Suprapubic skin (tissue), 4 donors: Measurements from ENCODE around the gene GRK7. TPM values are rescaled to one million over a fixed set of nuclear protein-coding genes. Genes with fewer than 3 reads are reported as not detected.

Experiments used
- DNase-seq, 2 donors: peaks; one replicate each; pipeline ENCODE4 v3.0.0-alpha.2; 2019; ENCODE audit warnings: low spot score in 2 of 2
- H3K27ac ChIP-seq: fragments of 200-600 bp; sonication (generic); one replicate; pipeline ENCODE4 v1.5.1; 2019
- H3K27me3 ChIP-seq: fragments of 200-600 bp; sonication (generic); one replicate; pipeline ENCODE4 v1.5.1; 2019
- H3K36me3 ChIP-seq: fragments of 200-600 bp; sonication (generic); one replicate; pipeline ENCODE4 v1.5.1; 2019
- H3K4me1 ChIP-seq: fragments of 200-600 bp; sonication (generic); one replicate; pipeline ENCODE4 v1.5.1; 2019
- H3K4me3 ChIP-seq: fragments of 200-600 bp; sonication (generic); one replicate; pipeline ENCODE4 v1.5.1; 2019; ENCODE audit warnings: mild to moderate bottlenecking
- H3K9me3 ChIP-seq: fragments of 200-600 bp; sonication (generic); one replicate; pipeline ENCODE4 v1.5.1; 2019
- CTCF ChIP-seq, 2 donors: fragments of 200-600 bp in 1 of 2; fragments of 450-650 bp in 1 of 2; sonication (generic) in 1 of 2; IDR thresholded peaks; one replicate each; pipeline ENCODE4 v1.5.1; 2016 to 2019; ENCODE audit warnings: antibody characterized with exemption in 2 of 2, mild to moderate bottlenecking in 1 of 2, moderate library complexity in 1 of 2
- EP300 ChIP-seq: sonication (generic); formaldehyde crosslinking; IDR thresholded peaks from one replicate; pipeline ENCODE4 v1.6.1; 2017; ENCODE audit warnings: antibody characterized with exemption
- POLR2A ChIP-seq, 2 donors: fragments of 450-650 bp; IDR thresholded peaks; one replicate each; pipeline ENCODE4 v1.6.1; 2017; ENCODE audit warnings: antibody characterized with exemption in 2 of 2, mild to moderate bottlenecking in 2 of 2, moderate library complexity in 2 of 2
- POLR2AphosphoS5 ChIP-seq, 3 donors: sonication (generic); formaldehyde crosslinking; IDR thresholded peaks; one replicate each; pipeline ENCODE4 v1.6.1; 2017; ENCODE audit warnings: antibody characterized with exemption in 3 of 3
- WGBS: methylation state at CpG from one replicate; pipeline ENCODE4 v1.1.5; 2018; 5-methylcytosine and 5-hydroxymethylcytosine counted together
- total RNA-seq, 4 donors: library from RNA; depleted of rRNA; stranded (reverse); fragments of >200 nt; gene quantifications; one replicate each; pipeline ENCODE4 v1.1.0, GENCODE V29; 2016

The GRK7 gene
- total RNA-seq, 4 donors from 2014 or later, result 0.11 to 1.2 TPM; not detected in 2

DNA sequence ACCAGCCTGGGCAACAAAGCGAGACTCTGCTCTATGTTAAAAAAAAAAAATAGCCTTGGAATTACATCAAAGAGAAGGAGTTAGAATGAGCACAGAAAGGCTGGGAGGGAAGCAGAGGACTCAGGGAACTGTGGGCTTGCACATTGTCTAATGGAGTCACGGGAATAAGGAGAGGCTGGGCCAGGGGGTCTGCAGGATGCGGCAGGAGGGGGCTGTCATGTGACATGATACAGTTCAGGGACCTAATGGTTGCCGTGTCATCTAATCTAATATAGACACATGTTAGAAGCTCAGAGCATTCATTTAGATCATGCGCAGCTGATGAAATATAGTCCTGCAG is 32.5 kb downstream of the GRK7 start:
- 44% methylated on average over 5 of the region's 5 CpGs for whole genome bisulfite sequencing
- Histone ChIP-seq H3K4me3 (no peak overlapping the region), H3K9me3 (no peaks in the 10 kb centered on the region), H3K4me1 (peaks cover 44% of the 10 kb centered on the region), H3K27ac (peak overlapping the region; percentile 86), H3K36me3 (no peaks in the 10 kb centered on the region), H3K27me3 (no peaks in the 10 kb centered on the region)
- TF ChIP-seq EP300, result no peak
- TF ChIP-seq CTCF (IDR thresholded peaks at IDR 0.05), result no peak
- TF ChIP-seq POLR2A (IDR thresholded peaks at IDR 0.05), result no peak
- no peak for TF ChIP-seq POLR2AphosphoS5 (IDR thresholded peaks at IDR 0.05)
- DNase-seq, result no peak

DNA sequence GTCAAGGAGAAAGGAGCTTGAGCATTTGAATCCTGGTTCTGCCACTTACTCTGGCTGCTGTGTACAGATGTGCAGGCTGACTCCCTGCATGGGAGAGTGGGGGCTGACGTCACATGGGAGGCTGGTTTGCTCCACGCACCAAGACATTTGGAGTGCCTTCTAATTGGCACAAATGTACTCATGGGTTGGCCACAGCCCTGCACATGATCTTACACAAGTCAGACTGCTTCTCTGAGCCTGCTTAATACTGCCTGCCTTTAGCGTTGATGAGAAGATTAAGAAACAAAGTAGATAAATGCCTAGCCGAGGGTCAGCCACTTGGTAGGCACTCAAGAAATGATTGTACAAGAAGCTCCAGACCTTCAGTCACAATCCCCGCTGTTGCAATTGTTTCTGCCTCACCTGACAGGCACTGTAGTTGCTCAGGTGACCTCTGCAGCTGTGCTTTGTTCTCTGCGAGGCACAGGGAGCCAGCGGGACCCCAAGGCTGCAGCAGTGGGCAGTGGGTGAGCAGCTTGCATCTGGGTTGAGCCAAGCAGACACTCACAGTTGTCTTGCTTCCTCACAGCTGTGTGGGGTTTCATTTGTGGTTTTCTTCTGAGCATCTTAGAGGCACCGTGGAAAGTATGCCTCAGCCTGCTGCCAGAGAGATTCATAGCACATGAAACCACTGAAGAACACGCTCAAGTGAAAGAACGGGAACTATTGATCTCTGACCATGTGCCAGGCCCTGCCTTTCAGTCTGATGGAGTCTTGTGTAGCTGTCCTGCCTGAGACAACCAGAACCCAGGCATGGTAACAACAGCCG is 33.1 kb downstream of the GRK7 start:
- Histone ChIP-seq H3K27ac (peak overlapping the region; percentile 86), H3K27me3 (no peaks in the 10 kb centered on the region), H3K36me3 (no peaks in the 10 kb centered on the region), H3K4me3 (no peak overlapping the region), H3K9me3 (no peaks in the 10 kb centered on the region), H3K4me1 (peaks cover 44% of the 10 kb centered on the region)
- DNase-seq, result peak in 1 of 2 donors; percentile 84
- TF ChIP-seq POLR2AphosphoS5 (IDR thresholded peaks at IDR 0.05) (no peak), CTCF (IDR thresholded peaks at IDR 0.05) (no peak), POLR2A (IDR thresholded peaks at IDR 0.05) (no peak), EP300 (no peak)
- 37% methylated on average over 11 of the region's 11 CpGs for WGBS

DNA sequence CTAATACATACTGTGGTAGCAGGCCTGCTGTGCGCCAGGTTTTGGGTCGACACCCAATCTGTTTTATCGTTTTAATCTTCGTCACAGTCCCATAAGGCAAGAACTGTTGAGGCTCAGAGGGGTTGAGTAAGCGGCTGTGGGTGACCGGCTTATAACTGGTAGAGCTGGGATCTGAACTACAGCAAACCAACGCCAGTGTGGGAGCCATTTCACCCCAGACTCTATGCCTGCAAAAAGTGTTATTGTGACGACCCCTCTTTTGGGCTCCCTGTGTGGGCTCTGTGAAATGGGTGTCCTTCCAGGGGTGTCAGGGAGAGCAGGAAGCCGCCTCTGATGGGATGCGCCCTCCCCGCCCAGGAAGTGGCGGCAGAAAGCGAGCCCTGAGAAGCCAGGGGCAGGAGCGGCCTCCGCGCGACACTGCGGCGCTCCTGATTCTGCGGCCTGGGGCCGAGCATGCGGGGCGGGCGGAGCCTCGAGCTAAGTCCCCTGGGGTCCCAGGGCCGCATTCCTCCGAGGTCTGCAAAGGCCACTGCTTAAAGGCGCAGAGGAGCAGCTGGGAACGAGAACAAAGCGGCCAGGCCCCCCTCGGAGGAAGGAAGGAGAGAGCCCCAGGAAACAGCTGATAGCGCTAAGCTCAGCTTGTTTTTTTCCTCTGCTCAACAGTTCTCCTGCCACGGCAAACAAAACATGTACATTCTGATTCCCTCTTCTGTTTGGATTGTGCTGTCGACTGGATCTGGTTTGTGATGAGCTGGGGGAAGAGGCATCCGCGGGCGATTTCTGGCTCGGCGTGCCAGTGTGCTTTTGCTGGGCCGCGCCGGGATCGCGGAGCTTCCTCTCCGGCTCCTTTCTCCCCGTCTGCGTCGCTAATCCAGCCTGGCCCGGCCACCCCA is 33.9 kb downstream of the GRK7 start:
- peak; percentile 68 to 85 for DNase-seq

DNA sequence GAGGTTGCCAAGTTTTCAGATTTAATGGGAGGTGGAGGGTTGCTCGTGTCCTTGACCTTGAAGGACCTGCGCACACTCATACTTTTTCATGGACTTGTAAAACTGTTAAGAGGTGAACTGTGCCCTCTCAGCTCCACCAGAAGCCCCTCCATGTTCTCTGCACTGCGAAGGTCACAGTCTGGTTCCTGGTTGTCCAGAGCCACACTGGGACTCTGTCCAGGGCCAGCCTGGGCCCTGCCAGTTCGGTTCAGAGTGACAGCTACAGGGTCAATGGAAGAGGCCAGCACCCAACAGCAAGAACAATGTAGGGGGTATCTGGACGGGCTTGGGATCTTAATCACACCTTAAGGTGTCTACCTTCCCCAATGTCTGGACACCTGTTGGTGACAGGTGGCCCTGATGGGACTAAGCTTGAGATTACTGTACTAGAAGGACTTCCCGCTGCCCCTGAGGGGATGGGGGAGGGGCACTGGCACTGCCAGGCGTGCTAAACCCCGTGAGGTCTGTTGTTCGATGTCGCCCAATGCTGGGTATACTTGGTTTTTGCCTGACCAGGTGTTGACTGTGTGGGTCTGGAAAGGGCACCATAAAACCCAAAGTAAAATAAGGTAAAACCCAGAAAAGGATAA is 34.7 kb downstream of the GRK7 start:
- 74% methylated on average over 9 of the region's 10 CpGs for WGBS
- Histone ChIP-seq H3K4me1 (peaks cover 44% of the 10 kb centered on the region), H3K4me3 (peak overlapping the region; percentile 45), H3K9me3 (no peaks in the 10 kb centered on the region), H3K36me3 (no peaks in the 10 kb centered on the region), H3K27ac (peak overlapping the region; percentile 86), H3K27me3 (no peaks in the 10 kb centered on the region)
- TF ChIP-seq POLR2AphosphoS5 (IDR thresholded peaks at IDR 0.05) (no peak), POLR2A (IDR thresholded peaks at IDR 0.05) (no peak), EP300 (no peak), CTCF (IDR thresholded peaks at IDR 0.05) (no peak)
- DNase-seq, result no peak

More for the DNA sequence above, 33.9 kb downstream of the GRK7 start:
- Histone ChIP-seq H3K27ac (peak overlapping the region; percentile 86), H3K36me3 (no peaks in the 10 kb centered on the region), H3K4me1 (peaks cover 44% of the 10 kb centered on the region), H3K4me3 (peak overlapping the region; percentile 45), H3K9me3 (no peaks in the 10 kb centered on the region), H3K27me3 (no peaks in the 10 kb centered on the region)
- TF ChIP-seq POLR2AphosphoS5 (IDR thresholded peaks at IDR 0.05) (no peak), EP300 (no peak), CTCF (IDR thresholded peaks at IDR 0.05) (no peak), POLR2A (IDR thresholded peaks at IDR 0.05) (no peak)
- 22% methylated on average over 25 of the region's 49 CpGs for WGBS
